IPS DF 4.7 (cell line): ENCODE measurements around the gene KIF26B.
"Not testable (repeated sequence)": the region's sequence is repeated elsewhere in the genome, so short reads cannot be mapped to it uniquely, and the experiment has no call there.

Source experiments
- DNase-seq: peaks from one replicate; pipeline ENCODE4 v3.0.0-alpha.2; 2013; ENCODE audit warnings: low spot score; ENCODE audit errors: extremely low read depth

KIF26B gene

GRCh38 chr1:245154429-245155271 lies at the start of gene KIF26B:
Gene KIF26B (plus strand): TSS chr1:245154985. CDS start chr1:245155425, 440 bp downstream.
- no peak for DNase-seq

- no peak for DNase-seq
Measured at GRCh38 chr1:245105042-245105441, 49.7 kb upstream of the KIF26B start.

- DNase-seq: no peak
Measured at GRCh38 chr1:245105815-245106410, 48.9 kb upstream of the KIF26B start.

- no peak for DNase-seq
Measured at GRCh38 chr1:245107776-245108114, 47.0 kb upstream of the KIF26B start.

- no peak for DNase-seq
Measured at GRCh38 chr1:245108246-245108645, 46.5 kb upstream of the KIF26B start.

- no peak for DNase-seq
Measured at GRCh38 chr1:245108909-245109308, 45.9 kb upstream of the KIF26B start.

- DNase-seq: no peak
Measured at GRCh38 chr1:245110406-245110805, 44.4 kb upstream of the KIF26B start.

- DNase-seq: no peak
Measured at GRCh38 chr1:245111073-245111472, 43.7 kb upstream of the KIF26B start.

- no peak for DNase-seq
Measured at GRCh38 chr1:245113649-245114048, 41.1 kb upstream of the KIF26B start.

- DNase-seq: no peak
Measured at GRCh38 chr1:245116131-245116530, 38.7 kb upstream of the KIF26B start.

GRCh38 chr1:245116751-245117150 lies 38.0 kb upstream of the KIF26B start:
- no peak for DNase-seq

- no peak for DNase-seq
Measured at GRCh38 chr1:245118066-245118465, 36.7 kb upstream of the KIF26B start.

GRCh38 chr1:245118806-245119205 lies 36.0 kb upstream of the KIF26B start:
- DNase-seq: no peak

- no peak for DNase-seq
Measured at GRCh38 chr1:245121523-245121922, 33.3 kb upstream of the KIF26B start.

- no peak for DNase-seq
Measured at GRCh38 chr1:245124241-245124640, 30.5 kb upstream of the KIF26B start.

- DNase-seq: no peak
Measured at GRCh38 chr1:245124644-245125043, 30.1 kb upstream of the KIF26B start.

GRCh38 chr1:245126530-245126929 lies 28.3 kb upstream of the KIF26B start:
- DNase-seq: no peak

- DNase-seq: no peak
Measured at GRCh38 chr1:245128381-245129101, 26.2 kb upstream of the KIF26B start.

GRCh38 chr1:245129319-245130240 lies 25.2 kb upstream of the KIF26B start:
- DNase-seq: no peak

- not testable (repeated sequence) for DNase-seq
Measured at GRCh38 chr1:245130281-245131025, 24.3 kb upstream of the KIF26B start.

- DNase-seq: no peak
Measured at GRCh38 chr1:245131026-245131393, 23.8 kb upstream of the KIF26B start.
